H1 (cell line): ENCODE measurements around the gene TTF1. TPM values are rescaled to one million over a fixed set of nuclear protein-coding genes. Genes with fewer than 3 reads are reported as not detected.
A peak's percentile ranks its signal among the peaks of the same experiment; 100 is the strongest.

Source experiments
- CTCF ChIA-PET: fragments of 300-600 bp; sonication (Branson Sonifier 250); formaldehyde crosslinking; loops from one replicate; lab custom pipeline; 2021; ENCODE audit not compliant: partially characterized antibody; lab: Charles Lee
- POLR2A ChIA-PET: fragments of 300-600 bp; sonication (Branson Sonifier 250); formaldehyde crosslinking; loops from one replicate; lab custom pipeline; 2021; ENCODE audit warnings: inconsistent platforms; ENCODE audit not compliant: partially characterized antibody; lab: Charles Lee
- DNase-seq, 2 experiments: peaks; one replicate each; pipeline versions ENCODE4 v3.0.0 to v3.0.0-alpha.2; 2010 to 2022; ENCODE audit warnings: low spot score in 2 of 2, low read depth in 1 of 2, mixed read lengths in 1 of 2
- FAIRE-seq: peaks from 2 replicates; lab custom pipeline; 2011; peaks lifted over from hg19 to GRCh38; lab: Jason Lieb, UNC
- H2AFZ ChIP-seq: 2 replicates; pipeline ENCODE4 v1.8.1; 2012; ENCODE audit warnings: low read length, inconsistent platforms
- H2AK5ac ChIP-seq: 2 replicates; pipeline ENCODE4 v1.6.1; 2013; ENCODE audit warnings: low read depth, low read length
- H2BK120ac ChIP-seq: replicated peaks from 2 replicates; pipeline ENCODE3; 2013; ENCODE audit warnings: low read depth, low read length, inconsistent platforms
- H2BK12ac ChIP-seq: 2 replicates; pipeline ENCODE4 v1.6.1; 2013; ENCODE audit warnings: low read depth, low read length
- H2BK15ac ChIP-seq: 2 replicates; pipeline ENCODE4 v1.6.1; 2013; ENCODE audit warnings: low read length
- H2BK20ac ChIP-seq: 2 replicates; pipeline ENCODE4 v1.6.1; 2013; ENCODE audit warnings: low read length
- H2BK5ac ChIP-seq: 2 replicates; pipeline ENCODE4 v1.6.1; 2013; ENCODE audit warnings: low read depth, low read length
- H3K14ac ChIP-seq: 2 replicates; pipeline ENCODE4 v1.6.1; 2013; ENCODE audit warnings: inconsistent platforms; ENCODE audit not compliant: insufficient read length
- H3K18ac ChIP-seq: 2 replicates; pipeline ENCODE4 v1.6.1; 2013; ENCODE audit warnings: low read length; ENCODE audit errors: extremely low read depth
- H3K23ac ChIP-seq: 2 replicates; pipeline ENCODE4 v1.6.1; 2013; ENCODE audit warnings: inconsistent platforms; ENCODE audit not compliant: insufficient read length
- H3K23me2 ChIP-seq: 2 replicates; pipeline ENCODE4 v1.6.1; 2013; ENCODE audit warnings: low read depth, low read length
- H3K27ac ChIP-seq: 2 replicates; pipeline ENCODE4 v1.6.1; 2011; ENCODE audit warnings: low read depth, low read length, inconsistent platforms
- H3K27me3 ChIP-seq, 4 experiments: replicated peaks in 1 of 4; 1 replicate in 1 of 4; 2 replicates in 3 of 4; pipeline versions ENCODE4 v1.6.1 to v1.8.1; 2011 to 2013; ENCODE audit warnings: low read length in 3 of 4, mild to moderate bottlenecking in 3 of 4, inconsistent platforms in 2 of 4, mixed read lengths in 2 of 4, moderate library complexity in 1 of 4; ENCODE audit not compliant: control insufficient read depth in 3 of 4, insufficient read depth in 3 of 4; ENCODE audit errors: extremely low read depth in 1 of 4
- H3K36me3 ChIP-seq, 4 experiments: 2 replicates each; pipeline versions ENCODE4 v1.6.1 to v1.8.1; 2011 to 2013; ENCODE audit warnings: mild to moderate bottlenecking in 4 of 4, low read length in 3 of 4, moderate library complexity in 2 of 4, control low read depth in 1 of 4, inconsistent platforms in 1 of 4; ENCODE audit not compliant: insufficient read depth in 4 of 4, control insufficient read depth in 2 of 4
- H3K4ac ChIP-seq: replicated peaks from 2 replicates; pipeline ENCODE3; 2013; ENCODE audit warnings: low read length, low read depth, mixed read lengths, inconsistent platforms; ENCODE audit not compliant: insufficient read length
- H3K4me1 ChIP-seq, 4 experiments: replicated peaks in 1 of 4; 1 replicate in 1 of 4; 2 replicates in 3 of 4; pipeline versions ENCODE4 v1.6.1 to v1.8.1; 2011 to 2013; ENCODE audit warnings: low read length in 3 of 4, inconsistent platforms in 2 of 4, mixed read lengths in 1 of 4; ENCODE audit not compliant: insufficient read depth in 4 of 4, control insufficient read depth in 3 of 4
- H3K4me2 ChIP-seq, 2 experiments: 2 replicates each; pipeline versions ENCODE4 v1.6.1 to v1.8.1; 2011 to 2013; ENCODE audit warnings: low read depth in 2 of 2, low read length in 2 of 2, control low read depth in 1 of 2, inconsistent platforms in 1 of 2, mild to moderate bottlenecking in 1 of 2; ENCODE audit not compliant: insufficient read depth in 1 of 2
- H3K4me3 ChIP-seq, 4 experiments: fragments of 200-600, 300-600 bp in 1 of 4; sonication (generic), shearing (Covaris generic), sonication (Bioruptor Twin) in 1 of 4; 2 replicates each; pipeline versions ENCODE4 v1.5.1 to v1.8.1; 2011 to 2016; ENCODE audit warnings: low read length in 4 of 4, low read depth in 3 of 4, control low read depth in 2 of 4, inconsistent platforms in 2 of 4, mild to moderate bottlenecking in 2 of 4, mixed read lengths in 1 of 4, moderate library complexity in 1 of 4; ENCODE audit not compliant: insufficient read depth in 2 of 4; ENCODE audit errors: extremely low read depth in 1 of 4
- H3K56ac ChIP-seq: replicated peaks from 2 replicates; pipeline ENCODE3; 2013; ENCODE audit warnings: low read depth, mild to moderate bottlenecking, mixed read lengths, low read length, inconsistent platforms; ENCODE audit not compliant: insufficient read length
- H3K79me1 ChIP-seq: 2 replicates; pipeline ENCODE4 v1.6.1; 2013; ENCODE audit warnings: low read depth, low read length, control low read depth
- H3K79me2 ChIP-seq, 2 experiments: 2 replicates each; pipeline versions ENCODE4 v1.6.1 to v1.8.1; 2012 to 2013; ENCODE audit warnings: low read length in 2 of 2, mild to moderate bottlenecking in 2 of 2, inconsistent platforms in 1 of 2; ENCODE audit not compliant: insufficient read depth in 2 of 2, control insufficient read depth in 1 of 2
- H3K9ac ChIP-seq, 4 experiments: replicated peaks in 1 of 4; 1 replicate in 1 of 4; 2 replicates in 3 of 4; pipeline versions ENCODE4 v1.6.1 to v1.8.1; 2011 to 2013; ENCODE audit warnings: low read depth in 3 of 4, low read length in 3 of 4, control low read depth in 2 of 4, mild to moderate bottlenecking in 2 of 4, moderate library complexity in 2 of 4, inconsistent platforms in 1 of 4; ENCODE audit errors: extremely low read depth in 1 of 4
- H3K9me3 ChIP-seq, 2 experiments: 2 replicates each; pipeline versions ENCODE4 v1.6.1 to v1.8.1; 2012 to 2013; ENCODE audit warnings: mild to moderate bottlenecking in 2 of 2, moderate library complexity in 2 of 2, control low read depth in 1 of 2, inconsistent platforms in 1 of 2, low read depth in 1 of 2, low read length in 1 of 2, mixed read lengths in 1 of 2; ENCODE audit not compliant: insufficient read depth in 2 of 2
- H4K20me1 ChIP-seq, 2 experiments: replicated peaks in 1 of 2; 2 replicates each; pipeline versions ENCODE3 to v1.8.1; 2011 to 2013; ENCODE audit warnings: inconsistent platforms in 2 of 2, low read length in 2 of 2, mild to moderate bottlenecking in 1 of 2; ENCODE audit not compliant: insufficient read depth in 2 of 2, control insufficient read depth in 1 of 2
- H4K5ac ChIP-seq: 2 replicates; pipeline ENCODE4 v1.6.1; 2013; ENCODE audit warnings: low read length, low read depth, mixed read lengths, inconsistent platforms; ENCODE audit not compliant: insufficient read length
- H4K8ac ChIP-seq: 2 replicates; pipeline ENCODE4 v1.8.0; 2013; ENCODE audit warnings: mild to moderate bottlenecking, moderate library complexity, low read length, inconsistent platforms; ENCODE audit not compliant: insufficient read depth; ENCODE audit errors: extremely low read depth
- H4K91ac ChIP-seq: replicated peaks from 2 replicates; pipeline ENCODE3; 2013; ENCODE audit warnings: low read length, mixed read lengths, inconsistent platforms; ENCODE audit not compliant: insufficient read length
- CBX5 ChIP-seq: fragments of 300-800, 300-1000 bp; sonication (generic); IDR thresholded peaks from 2 replicates; pipeline ENCODE4 v1.7.1; 2016; ENCODE audit warnings: antibody characterized with exemption, low read length, low read depth
- CHD1 ChIP-seq: IDR thresholded peaks from 2 replicates; pipeline ENCODE4 v1.6.1; 2012; ENCODE audit warnings: low read depth, low read length, improper control_type of control experiment
- CHD2 ChIP-seq: IDR thresholded peaks from 2 replicates; pipeline ENCODE4 v1.6.1; 2012; ENCODE audit warnings: low read length, improper control_type of control experiment
- E2F6 ChIP-seq: IDR thresholded peaks from 2 replicates; pipeline ENCODE4 v1.6.1; 2012; ENCODE audit warnings: inconsistent platforms
- EZH2 ChIP-seq: fragments of 200-600 bp; sonication (generic); IDR thresholded peaks from 2 replicates; pipeline ENCODE4 v1.7.1; 2012; ENCODE audit warnings: low read depth, mild to moderate bottlenecking, moderate library complexity, low read length, inconsistent platforms; ENCODE audit not compliant: severe bottlenecking
- FOSL1 ChIP-seq: IDR thresholded peaks from 2 replicates; pipeline ENCODE4 v1.6.1; 2011; ENCODE audit warnings: mild to moderate bottlenecking, low read depth, low read length, moderate library complexity; ENCODE audit not compliant: insufficient read depth
- PHF8 ChIP-seq: fragments of 200-600 bp; sonication (generic); conservative IDR thresholded peaks from 2 replicates; pipeline ENCODE4 v1.7.1; 2012; ENCODE audit warnings: low read depth, mild to moderate bottlenecking, inconsistent platforms, low read length, moderate library complexity
- SIN3A ChIP-seq, 2 experiments: IDR thresholded peaks in 1 of 2; conservative IDR thresholded peaks in 1 of 2; 2 replicates each; pipeline ENCODE4 v1.6.1; 2011 to 2012; ENCODE audit warnings: low read length in 2 of 2, improper control_type of control experiment in 1 of 2, low read depth in 1 of 2, mild to moderate bottlenecking in 1 of 2
- WGBS, 2 experiments: shearing (Covaris generic) in 1 of 2; methylation state at CpG; one replicate each; pipeline versions ENCODE4 v1.1.6 to v1.1.7; 2013 to 2015; ENCODE audit warnings: low lambda C conversion rate in 2 of 2, mixed read lengths in 2 of 2, inconsistent platforms in 1 of 2, low coverage in 1 of 2, missing lambda C conversion rate in 1 of 2; ENCODE audit not compliant: insufficient replicate concordance in 2 of 2, insufficient coverage in 1 of 2, insufficient read length in 1 of 2; ENCODE audit errors: extremely low coverage in 1 of 2, missing lambda C conversion rate in 1 of 2; 5-methylcytosine and 5-hydroxymethylcytosine counted together
- polyA plus RNA-seq, 7 experiments: library from polyadenylated mRNA; depleted of rRNA in 3 of 7; stranded (reverse) in 5 of 7; unstranded in 2 of 7; fragments of >200 nt in 5 of 7; fragments of 200-250 nt in 2 of 7; gene quantifications; 1 replicate in 5 of 7; 2 replicates in 1 of 7; 4 replicates in 1 of 7; pipeline versions ENCODE4 v1.2.1 to v1.2.3, GENCODE V29; 2011 to 2013; ENCODE audit warnings: missing spikeins in 2 of 7, mixed read lengths in 2 of 7
- total RNA-seq: library from RNA; stranded (reverse); fragmentation: NEBNext Ultra II Directional; extraction: Animal tissue kit (Norgen Biotek cat#: 25700); gene quantifications from 2 replicates; pipeline ENCODE4 v1.2.1, GENCODE V29; 2021

TTF1 gene
- total and polyA plus RNA-seq, 2 of the 8 experiments (the other 6 are each of a cell fraction or from before 2014, with no cell fraction given): 7.8 to 22.2 TPM

- no peak for FAIRE-seq
- H2BK12ac ChIP-seq: 0 out of 2 replicates have a peak overlapping the region, but pooled peaks have one; percentile 17
- H3K36me3 ChIP-seq: peaks cover 7 to 19% (median 16%) of the 10 kb centered on the region in 4 experiments; a peak in 6 of 8 replicates
- H3K79me2 ChIP-seq: peaks cover 10 to 29% of the 10 kb centered on the region in 2 experiments
- no peak for TF ChIP-seq E2F6
- TF ChIP-seq CHD2: no peak
- TF ChIP-seq CBX5: no peak
- no peak for TF ChIP-seq CHD1
- no peak for TF ChIP-seq PHF8
- TF ChIP-seq EZH2: no peak
- no peak for TF ChIP-seq SIN3A (conservative IDR thresholded peaks at IDR 0.05 in 1 of 2, IDR thresholded peaks at IDR 0.05 in 1 of 2; ENCODE audit: low read depth in 1 of 2, low read length in 2 of 2)
- TF ChIP-seq FOSL1: no peak
- no peak overlapping the region for H2BK5ac ChIP-seq
- peaks cover 4% of the 10 kb centered on the region; the same call in 1 of the 2 replicates for H3K79me1 ChIP-seq
- no peak overlapping the region for H3K9ac ChIP-seq
- H3K23me2 ChIP-seq: peaks cover 6% of the 10 kb centered on the region; the same call in 1 of the 2 replicates
- H3K4me2 ChIP-seq: no peak overlapping the region
- H4K91ac ChIP-seq: no peak overlapping the region
- no peak overlapping the region for H2BK15ac ChIP-seq
- H3K27ac ChIP-seq: no peak overlapping the region
- peaks cover 0 to 5% of the 10 kb centered on the region in 2 experiments for H4K20me1 ChIP-seq
- no peak overlapping the region for H2AFZ ChIP-seq
- H3K56ac ChIP-seq: no peak overlapping the region
- WGBS, 2 experiments: 96% methylated on average over 26 of the region's 26 CpGs; no CpG with 5 or more reads in 1 of the 2 experiments
- H3K4me1 ChIP-seq: no peaks in the 10 kb centered on the region; a peak in 1 of 7 replicates
- no peak overlapping the region for H4K5ac ChIP-seq
- H3K9me3 ChIP-seq: no peaks in the 10 kb centered on the region
- DNase-seq: no peak
- H4K8ac ChIP-seq: no peak overlapping the region
- no peak overlapping the region for H3K23ac ChIP-seq
- H3K18ac ChIP-seq: no peak overlapping the region
- no peak overlapping the region for H2BK20ac ChIP-seq
- POLR2A ChIA-PET: interaction anchor here (0.7 to 1.6 kb wide), 3 partner anchors 17 to 313 kb away, joined by 3 to 7 read pairs (median 3); partner anchors contain the start of genes DDX31 and GTF3C4
- no peaks in the 10 kb centered on the region for H3K27me3 ChIP-seq
- no peak overlapping the region for H3K4me3 ChIP-seq
- no peak overlapping the region for H3K14ac ChIP-seq
- H3K4ac ChIP-seq: no peak overlapping the region
- H2AK5ac ChIP-seq: no peak overlapping the region
- H2BK120ac ChIP-seq: no peak overlapping the region
- CTCF ChIA-PET: no interaction called here
These were observed 50.2 kb downstream of the TTF1 start for GRCh38 chr9:132356324-132356924.
